KOPT-K1 (cell line): ENCODE results near the gene CNTN4.

Source experiments
- H3K27ac ChIP-seq: fragments of 200-600 bp; sonication (generic); 2 replicates; pipeline ENCODE4 v1.5.1; 2016; ENCODE audit warnings: antibody characterized with exemption, mild to moderate bottlenecking, low read depth, low read length; ENCODE audit not compliant: poor library complexity, severe bottlenecking
- H3K36me3 ChIP-seq: fragments of 200-600 bp; sonication (generic); 2 replicates; pipeline ENCODE4 v1.5.1; 2017; ENCODE audit warnings: antibody characterized with exemption, mild to moderate bottlenecking, low read length, moderate library complexity; ENCODE audit not compliant: insufficient read depth
- H3K9me3 ChIP-seq: fragments of 200-600 bp; sonication (generic); 2 replicates; pipeline ENCODE4 v1.5.1; 2017; ENCODE audit warnings: antibody characterized with exemption, low read length, mild to moderate bottlenecking; ENCODE audit not compliant: insufficient read depth, poor library complexity, severe bottlenecking

CNTN4 gene

GRCh38 chr3:2114617-2115275, 16.1 kb downstream of the CNTN4 start:
- Histone ChIP-seq H3K9me3 (no peaks in the 10 kb centered on the region), H3K27ac (no peak overlapping the region)

GRCh38 chr3:2130726-2131125, 32.1 kb downstream of the CNTN4 start:
- no peaks in the 10 kb centered on the region for H3K36me3 ChIP-seq
- no peak overlapping the region for H3K27ac ChIP-seq
- H3K9me3 ChIP-seq: no peaks in the 10 kb centered on the region

More at GRCh38 chr3:2114617-2115275, 16.1 kb downstream of the CNTN4 start:
- no peaks in the 10 kb centered on the region for H3K36me3 ChIP-seq

- no peaks in the 10 kb centered on the region for H3K36me3 ChIP-seq
- H3K27ac ChIP-seq: no peak overlapping the region
- no peaks in the 10 kb centered on the region for H3K9me3 ChIP-seq
These were observed 34.5 kb downstream of the CNTN4 start for GRCh38 chr3:2133146-2133545.

GRCh38 chr3:2137651-2138050, 39.0 kb downstream of the CNTN4 start:
- H3K27ac ChIP-seq: no peak overlapping the region
- H3K36me3 ChIP-seq: no peaks in the 10 kb centered on the region
- H3K9me3 ChIP-seq: peaks cover 10% of the 10 kb centered on the region

- no peaks in the 10 kb centered on the region for H3K36me3 ChIP-seq
- H3K27ac ChIP-seq: no peak overlapping the region
- peaks cover 10% of the 10 kb centered on the region for H3K9me3 ChIP-seq
These were observed 42.8 kb downstream of the CNTN4 start for GRCh38 chr3:2141482-2141881.

GRCh38 chr3:2148561-2149340, 50.1 kb downstream of the CNTN4 start:
- Histone ChIP-seq H3K9me3 (no peaks in the 10 kb centered on the region), H3K36me3 (no peaks in the 10 kb centered on the region), H3K27ac (no peak overlapping the region)

- Histone ChIP-seq H3K27ac (no peak overlapping the region), H3K9me3 (no peaks in the 10 kb centered on the region), H3K36me3 (no peaks in the 10 kb centered on the region)
These were observed 54.4 kb downstream of the CNTN4 start for GRCh38 chr3:2153053-2153452.

- Histone ChIP-seq H3K27ac (no peak overlapping the region), H3K36me3 (no peaks in the 10 kb centered on the region)
These were observed 54.9 kb downstream of the CNTN4 start for GRCh38 chr3:2153547-2153946.

GRCh38 chr3:2154621-2155020, 56.0 kb downstream of the CNTN4 start:
- Histone ChIP-seq H3K36me3 (no peaks in the 10 kb centered on the region), H3K27ac (no peak overlapping the region), H3K9me3 (no peaks in the 10 kb centered on the region)

More at GRCh38 chr3:2153547-2153946, 54.9 kb downstream of the CNTN4 start:
- no peaks in the 10 kb centered on the region for H3K9me3 ChIP-seq

GRCh38 chr3:2156244-2156847, 57.7 kb downstream of the CNTN4 start:
- H3K9me3 ChIP-seq: no peaks in the 10 kb centered on the region
- H3K36me3 ChIP-seq: no peaks in the 10 kb centered on the region
- no peak overlapping the region for H3K27ac ChIP-seq

GRCh38 chr3:2158828-2159227, 60.2 kb downstream of the CNTN4 start:
- no peaks in the 10 kb centered on the region for H3K36me3 ChIP-seq
- no peaks in the 10 kb centered on the region for H3K9me3 ChIP-seq
- no peak overlapping the region for H3K27ac ChIP-seq

GRCh38 chr3:2166552-2166951, 67.9 kb downstream of the CNTN4 start:
- Histone ChIP-seq H3K27ac (no peak overlapping the region), H3K9me3 (no peaks in the 10 kb centered on the region), H3K36me3 (no peaks in the 10 kb centered on the region)

- no peak overlapping the region for H3K27ac ChIP-seq
- no peaks in the 10 kb centered on the region for H3K36me3 ChIP-seq
- no peaks in the 10 kb centered on the region for H3K9me3 ChIP-seq
These were observed 74.0 kb downstream of the CNTN4 start for GRCh38 chr3:2172561-2173171.

GRCh38 chr3:2180634-2181033, 82.0 kb downstream of the CNTN4 start:
- Histone ChIP-seq H3K27ac (no peak overlapping the region), H3K9me3 (no peaks in the 10 kb centered on the region), H3K36me3 (no peaks in the 10 kb centered on the region)

- H3K9me3 ChIP-seq: no peaks in the 10 kb centered on the region
- H3K27ac ChIP-seq: no peak overlapping the region
- H3K36me3 ChIP-seq: no peaks in the 10 kb centered on the region
These were observed 100.2 kb downstream of the CNTN4 start for GRCh38 chr3:2198776-2199279.
